HepG2 (cell line): ENCODE measurements around the gene VAT1L. TPM values are rescaled to one million over a fixed set of nuclear protein-coding genes. Genes with fewer than 3 reads are reported as not detected.

Source experiments
- ATAC-seq: fragments of 200-7000 bp; cut with Tn5 transposase; 3 replicates; pipeline ENCODE4 v1.9.1; 2020; ENCODE audit warnings: mild to moderate bottlenecking, moderate library complexity
- BruUV-seq: library from RNA; stranded (reverse); fragments of 400-500 nt; replicated peaks from 2 replicates; lab custom pipeline; 2021; lab: Mats Ljungman, UMichigan
- CTCF ChIA-PET: fragments of 300-600 bp; formaldehyde crosslinking; extraction: SDS; loops from one replicate; lab custom pipeline; 2021; ENCODE audit warnings: low total read pairs, inconsistent platforms, low intra/inter-chr PET ratio; lab: Yijun Ruan, JAX
- POLR2A ChIA-PET: fragments of 350-600 bp; sonication (Branson Sonifier 250); formaldehyde crosslinking; loops from one replicate; lab custom pipeline; 2020; ENCODE audit warnings: antibody characterized with exemption, inconsistent platforms; lab: Yijun Ruan, JAX
- DNase-seq: peaks from one replicate; pipeline ENCODE4 v3.0.0-alpha.2; 2015; ENCODE audit warnings: low spot score
- FAIRE-seq: peaks from 3 replicates; lab custom pipeline; 2011; peaks lifted over from hg19 to GRCh38; lab: Jason Lieb, UNC
- H2AFZ ChIP-seq: one replicate; pipeline ENCODE4 v1.6.1; 2011; ENCODE audit warnings: low read length, inconsistent platforms
- H3K27ac ChIP-seq: fragments of 300-600 bp; 3 replicates; pipeline ENCODE4 v1.8.0; 2011; ENCODE audit warnings: mixed run types, mild to moderate bottlenecking, mixed read lengths, low read length, inconsistent platforms; ENCODE audit not compliant: insufficient read depth; ENCODE audit errors: extremely low read length
- H3K27me3 ChIP-seq, 2 experiments: fragments of 200-600 bp in 1 of 2; 2 replicates in 1 of 2; 3 replicates in 1 of 2; pipeline versions ENCODE4 v1.6.0 to v1.8.0; 2011; ENCODE audit warnings: low read length in 2 of 2, mild to moderate bottlenecking in 2 of 2, moderate library complexity in 2 of 2, inconsistent platforms in 1 of 2; ENCODE audit not compliant: insufficient read depth in 2 of 2, control insufficient read depth in 1 of 2
- H3K36me3 ChIP-seq, 2 experiments: fragments of 200-600 bp in 1 of 2; replicated peaks in 1 of 2; 2 replicates in 1 of 2; 3 replicates in 1 of 2; pipeline versions ENCODE4 v1.5.1 to v1.8.0; 2011; ENCODE audit warnings: low read length in 2 of 2, inconsistent platforms in 1 of 2; ENCODE audit not compliant: insufficient read depth in 2 of 2, control insufficient read depth in 1 of 2
- H3K4me1 ChIP-seq: 2 replicates; pipeline ENCODE4 v1.5.1; 2012; ENCODE audit warnings: low read length, inconsistent platforms; ENCODE audit not compliant: insufficient read depth
- H3K4me2 ChIP-seq: 2 replicates; pipeline ENCODE4 v1.6.0; 2011; ENCODE audit warnings: low read depth, low read length, inconsistent platforms
- H3K4me3 ChIP-seq, 3 experiments: fragments of 200-600 bp in 1 of 3; sonication (generic), shearing (Covaris generic) in 1 of 3; replicated peaks in 1 of 3; 2 replicates each; pipeline ENCODE4 v1.5.1; 2011 to 2016; ENCODE audit warnings: low read length in 3 of 3, inconsistent platforms in 2 of 3, low read depth in 2 of 3, mild to moderate bottlenecking in 2 of 3, control low read depth in 1 of 3, mixed read lengths in 1 of 3; ENCODE audit not compliant: insufficient read depth in 1 of 3
- H3K79me2 ChIP-seq: one replicate; pipeline ENCODE4 v1.6.1; 2011; ENCODE audit warnings: low read length, inconsistent platforms; ENCODE audit not compliant: insufficient read depth
- H3K9ac ChIP-seq: 2 replicates; pipeline ENCODE4 v1.6.0; 2011; ENCODE audit warnings: mild to moderate bottlenecking, low read depth, low read length, inconsistent platforms; ENCODE audit not compliant: insufficient read depth
- H3K9me3 ChIP-seq: 2 replicates; pipeline ENCODE4 v1.5.1; 2012; ENCODE audit warnings: mild to moderate bottlenecking, low read length
- H4K20me1 ChIP-seq: 2 replicates; pipeline ENCODE4 v1.6.0; 2011; ENCODE audit warnings: inconsistent platforms, mild to moderate bottlenecking, low read length, moderate library complexity; ENCODE audit not compliant: insufficient read depth
- BORCS8-MEF2B ChIP-seq: sonication (generic); formaldehyde crosslinking; IDR thresholded peaks from 2 replicates; pipeline ENCODE4 v1.8.0; 2022; ENCODE audit warnings: mild to moderate bottlenecking, missing genetic modification reagents
- DZIP1 ChIP-seq: sonication (generic); formaldehyde crosslinking; IDR thresholded peaks from 2 replicates; pipeline ENCODE4 v1.5.0; 2020; ENCODE audit warnings: mild to moderate bottlenecking, missing genetic modification reagents
- HOXD1 ChIP-seq: sonication (generic); formaldehyde crosslinking; IDR thresholded peaks from 2 replicates; pipeline ENCODE4 v1.5.0; 2020; ENCODE audit warnings: missing genetic modification reagents
- JUND ChIP-seq: sonication (generic); formaldehyde crosslinking; IDR thresholded peaks from 2 replicates; pipeline ENCODE4 v1.8.0; 2022; ENCODE audit warnings: mild to moderate bottlenecking, missing genetic modification reagents
- KAT2B ChIP-seq: fragments of 150-350 bp; IDR thresholded peaks from 2 replicates; pipeline ENCODE4 v1.6.1; 2014; ENCODE audit warnings: low read depth, low read length, borderline replicate concordance
- MED1 ChIP-seq: sonication (generic); formaldehyde crosslinking; IDR thresholded peaks from 2 replicates; pipeline ENCODE4 v1.4.0; 2020; ENCODE audit warnings: missing genetic modification reagents
- POGK ChIP-seq: sonication (generic); formaldehyde crosslinking; conservative IDR thresholded peaks from 2 replicates; pipeline ENCODE4 v1.8.0; 2022; ENCODE audit warnings: mild to moderate bottlenecking, moderate library complexity, missing genetic modification reagents
- PRMT3 ChIP-seq: sonication (generic); formaldehyde crosslinking; IDR thresholded peaks from 2 replicates; pipeline ENCODE4 v1.8.1; 2022; ENCODE audit warnings: low read depth, mild to moderate bottlenecking, moderate library complexity, missing genetic modification reagents, borderline replicate concordance
- TEF ChIP-seq: sonication (generic); formaldehyde crosslinking; IDR thresholded peaks from 2 replicates; pipeline ENCODE4 v1.5.0; 2020; ENCODE audit warnings: missing genetic modification reagents
- ZNF280B ChIP-seq: sonication (generic); formaldehyde crosslinking; IDR thresholded peaks from 2 replicates; pipeline ENCODE4 v1.5.0; 2020; ENCODE audit warnings: missing genetic modification reagents, mild to moderate bottlenecking, borderline replicate concordance
- ZNF770 ChIP-seq: sonication (generic); formaldehyde crosslinking; IDR thresholded peaks from 2 replicates; pipeline ENCODE4 v1.5.0; 2020; ENCODE audit warnings: mild to moderate bottlenecking, missing genetic modification reagents
- WGBS: methylation state at CpG from one replicate; pipeline ENCODE4 v1.1.6; 2017; ENCODE audit warnings: low lambda C conversion rate; 5-methylcytosine and 5-hydroxymethylcytosine counted together
- in situ Hi-C: cut with HindIII; loops from 2 replicates; pipeline ENCODE4 v1.10.0; 2017; ENCODE audit warnings: low pct_unique_long_range_greater_than_20kb; ENCODE audit not compliant: extremely low pct_ligation_motif_present
- intact Hi-C: fragments of 100-400 bp; cut with micrococcal nuclease; formaldehyde crosslinking; loops from one replicate; pipeline ENCODE4 v1.10.0; 2022; ENCODE audit not compliant: unreplicated experiment
- polyA plus RNA-seq, 8 experiments: library from polyadenylated mRNA; depleted of rRNA in 3 of 8; stranded (reverse) in 7 of 8; unstranded in 1 of 8; fragments of >200 nt; fragmentation: Illumina TruSeq in 4 of 8; extraction: Trizol in 4 of 8; gene quantifications; 2 replicates each; pipeline versions ENCODE4 v1.2.1 to v1.2.3, GENCODE V29; 2011 to 2016; ENCODE audit warnings: low read depth in 4 of 8, missing spikeins in 1 of 8, mixed read lengths in 1 of 8; ENCODE audit not compliant: insufficient read depth in 1 of 8
- total RNA-seq, 5 experiments: library from RNA; depleted of rRNA; stranded (reverse); fragments of >200 nt; fragmentation: Illumina TruSeq; extraction: Trizol; gene quantifications; 2 replicates each; pipeline ENCODE4 v1.2.3, GENCODE V29; 2016; ENCODE audit warnings: low read depth in 1 of 5

The VAT1L gene
- total and polyA plus RNA-seq, 2 of the 13 experiments (the other 11 are each of a cell fraction or from before 2014, with no cell fraction given) = not detected

- Histone ChIP-seq H3K4me1 (no peaks in the 10 kb centered on the region), H3K9me3 (no peaks in the 10 kb centered on the region), H3K27me3 (peaks cover 0 to 21% of the 10 kb centered on the region in 2 experiments; a peak in 2 of 5 replicates), H3K79me2 (no peaks in the 10 kb centered on the region), H3K36me3 (no peaks in the 10 kb centered on the region), H3K4me3 (no peak overlapping the region), H3K9ac (no peak overlapping the region), H3K4me2 (no peak overlapping the region), H4K20me1 (no peaks in the 10 kb centered on the region), H2AFZ (no peak overlapping the region), H3K27ac (no peak overlapping the region)
- intact Hi-C loops = no loop called here
- no peak for ATAC-seq
- DNase-seq = no peak
- FAIRE-seq = no peak
- in situ Hi-C loops = no loop called here
- no TSS peak for BruUV-seq
- 14% methylated on average over 4 of the region's 4 CpGs for WGBS
- POLR2A ChIA-PET = no interaction called here
- TF ChIP-seq POGK (CRISPR knock-in tag) = no peak
- no peak for TF ChIP-seq ZNF280B (CRISPR knock-in tag)
- no peak for TF ChIP-seq HOXD1 (CRISPR knock-in tag)
- TF ChIP-seq JUND (CRISPR knock-in tag) = no peak
- no peak for TF ChIP-seq PRMT3 (CRISPR knock-in tag)
- no peak for TF ChIP-seq ZNF770 (CRISPR knock-in tag)
- TF ChIP-seq TEF (CRISPR knock-in tag) = no peak
- no peak for TF ChIP-seq BORCS8-MEF2B (CRISPR knock-in tag)
- no peak for TF ChIP-seq MED1 (CRISPR knock-in tag)
- no peak for TF ChIP-seq DZIP1 (CRISPR knock-in tag)
- TF ChIP-seq KAT2B = no peak
- CTCF ChIA-PET = no interaction called here
Measured at GRCh38 chr16:77925531-77925930, 137.2 kb downstream of the VAT1L start.
